HG02798 (cell line): ENCODE measurements around the gene ARFGAP1.
"Not testable (repeated sequence)": the region's sequence is repeated elsewhere in the genome, so short reads cannot be mapped to it uniquely, and the experiment has no call there.

Experiments used
- ATAC-seq: cut with Tn5 transposase; IDR thresholded peaks from one replicate; pipeline ENCODE4 v1.9.1; 2021; ENCODE audit warnings: mild to moderate bottlenecking; ENCODE audit not compliant: unreplicated experiment, poor library complexity

The ARFGAP1 gene

GRCh38 chr20:63239431-63239830 is 33.2 kb upstream of the ARFGAP1 start:
- ATAC-seq: no peak

DNA sequence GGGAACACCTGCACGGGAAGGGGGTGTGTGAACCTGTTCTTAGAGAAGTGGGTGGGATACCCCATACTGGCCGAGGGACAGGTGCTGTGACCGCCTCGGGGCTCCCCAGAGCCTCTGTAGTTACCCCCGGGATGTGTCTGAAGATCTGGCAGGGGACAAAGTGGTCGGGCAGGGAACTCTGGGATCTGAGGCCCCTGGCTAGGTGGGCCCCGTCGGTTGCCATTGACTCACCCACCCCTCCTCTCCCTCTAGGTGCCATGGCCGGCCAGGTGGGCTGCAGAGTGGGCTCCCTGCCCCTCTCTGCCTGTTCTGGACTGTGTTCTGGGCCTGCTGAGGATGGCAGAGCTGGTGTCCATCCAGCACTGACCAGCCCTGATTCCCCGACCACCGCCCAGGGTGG is 32.6 kb upstream of the ARFGAP1 start:
- no peak for ATAC-seq

GRCh38 chr20:63241272-63241671 is 31.3 kb upstream of the ARFGAP1 start:
- ATAC-seq: no peak

DNA sequence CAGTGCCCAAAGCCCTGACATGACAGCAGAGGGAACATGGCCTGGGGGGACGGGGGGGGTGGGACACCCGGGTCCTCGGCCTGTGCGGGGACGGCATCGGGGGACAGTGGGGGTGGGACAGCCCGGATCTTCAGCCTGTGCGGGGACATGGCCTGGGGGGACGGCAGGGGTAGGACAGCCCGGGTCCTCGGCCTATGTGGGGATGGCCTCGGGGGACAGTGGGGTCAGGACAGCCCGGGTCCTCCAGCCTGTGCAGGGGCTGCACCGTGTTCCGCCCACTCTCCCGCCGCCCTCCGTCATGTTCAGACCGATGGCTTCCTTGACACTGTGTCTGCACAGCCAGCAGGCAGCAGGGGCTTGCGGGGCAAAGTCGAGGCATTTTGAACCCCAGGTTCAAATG is 29.9 kb upstream of the ARFGAP1 start:
- ATAC-seq: no peak

GRCh38 chr20:63243604-63244247 is 28.9 kb upstream of the ARFGAP1 start:
- no peak for ATAC-seq

DNA sequence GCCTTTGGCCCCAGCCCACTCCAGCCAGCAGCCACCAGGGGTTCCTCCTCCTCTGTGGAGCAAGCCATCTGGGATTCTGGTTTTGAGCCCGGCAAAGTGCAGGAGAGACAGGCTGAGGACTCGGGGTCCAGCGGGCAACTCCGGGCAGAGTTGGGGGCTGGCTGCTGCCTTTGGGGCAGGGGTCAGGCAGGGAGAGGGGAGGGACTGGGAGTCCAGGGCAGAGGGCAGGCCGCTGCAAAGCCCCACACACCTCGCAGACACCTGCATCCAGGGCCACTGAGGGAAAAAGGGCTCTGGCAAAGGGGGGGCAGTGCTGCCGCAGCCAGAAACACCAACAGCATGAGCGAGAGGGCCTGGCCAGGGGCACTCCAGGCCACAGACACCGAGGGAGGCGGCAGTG is 28.1 kb upstream of the ARFGAP1 start:
- ATAC-seq: no peak

GRCh38 chr20:63246490-63247288 is 25.9 kb upstream of the ARFGAP1 start:
- no peak for ATAC-seq

DNA sequence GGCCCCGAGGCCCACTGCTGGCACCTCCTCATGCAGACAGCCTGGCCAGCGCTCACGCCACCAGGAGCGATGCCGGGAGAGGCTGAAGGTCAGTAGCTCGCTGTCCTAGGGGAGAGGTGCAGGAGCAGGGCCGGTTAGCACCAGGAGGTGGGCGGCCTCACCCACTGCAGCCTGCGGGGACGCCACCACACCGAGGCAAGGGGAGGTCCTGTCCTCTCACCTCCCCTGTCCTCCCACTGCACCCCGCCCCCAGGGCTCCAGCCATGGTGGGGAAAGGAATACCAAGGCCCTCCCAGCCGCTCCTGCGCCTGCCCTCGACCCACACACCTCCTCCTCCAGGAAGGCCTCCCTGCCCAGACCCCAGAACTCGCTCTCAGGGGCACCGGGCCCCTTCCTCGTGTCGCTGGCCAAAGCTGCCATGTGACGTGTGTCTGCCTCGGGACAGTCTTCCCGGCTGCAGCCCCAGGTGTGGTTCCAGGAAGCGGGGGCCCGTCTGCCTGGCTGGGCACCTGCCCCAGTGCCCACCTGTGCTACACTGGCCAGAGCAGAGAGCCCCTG is 24.9 kb upstream of the ARFGAP1 start:
- ATAC-seq: no peak

DNA sequence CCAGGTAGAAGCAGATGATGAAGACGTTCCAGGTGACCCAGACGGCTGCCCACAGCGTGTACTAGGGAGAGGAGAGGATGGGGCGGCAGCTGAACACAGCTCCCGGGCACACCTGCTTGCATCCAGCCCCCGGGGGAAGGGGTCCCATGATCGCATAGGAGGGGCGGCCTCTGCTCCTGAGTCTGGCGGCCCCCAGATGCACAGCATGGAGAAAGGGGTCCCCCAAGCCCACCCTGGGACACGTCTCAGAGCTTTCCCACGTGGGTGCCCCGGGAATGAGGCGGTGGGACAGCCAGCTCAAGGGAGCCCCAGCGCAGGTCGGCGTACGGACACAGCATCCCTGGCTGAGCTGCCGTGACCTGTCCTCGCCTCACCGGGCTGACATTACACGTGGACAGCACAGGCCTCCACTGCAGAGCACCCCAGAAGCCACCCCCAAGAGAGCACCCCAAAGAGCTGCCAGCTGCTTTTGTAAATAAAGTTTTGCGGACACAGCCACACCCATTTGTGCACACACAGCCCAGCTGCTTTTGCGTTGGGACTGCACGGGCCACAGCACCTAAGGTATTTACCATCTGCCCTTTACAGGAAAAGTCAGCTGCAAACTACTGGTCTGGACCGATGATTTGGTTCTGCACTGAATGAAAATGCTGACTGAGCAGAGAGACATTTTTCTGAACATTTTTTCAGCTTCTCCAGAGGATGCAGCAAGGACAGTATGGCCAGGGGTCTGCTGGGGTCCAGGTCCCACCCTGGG is 23.6 kb upstream of the ARFGAP1 start:
- ATAC-seq: no peak

DNA sequence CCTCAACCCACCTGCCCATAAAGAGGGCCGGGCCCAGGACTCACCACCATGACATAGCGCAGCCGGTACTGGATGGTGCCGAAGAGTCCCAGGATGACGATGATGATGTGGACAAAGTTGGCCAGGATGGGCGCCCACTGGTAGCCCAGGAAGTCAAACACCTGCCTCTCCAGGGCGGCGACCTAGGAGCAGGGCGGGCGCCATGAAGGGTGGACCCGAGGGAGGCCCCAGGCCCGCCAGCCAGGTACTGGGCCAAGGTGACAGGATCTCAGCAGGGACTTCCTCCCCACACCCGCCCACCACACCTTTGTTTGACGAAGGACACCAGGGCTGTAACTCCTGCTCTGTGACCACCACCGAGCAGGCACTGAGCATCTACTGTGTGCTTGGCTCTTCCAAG is 22.7 kb upstream of the ARFGAP1 start:
- ATAC-seq: no peak

- not testable (repeated sequence) for ATAC-seq
Measured at GRCh38 chr20:63251350-63251749, 21.3 kb upstream of the ARFGAP1 start.

DNA sequence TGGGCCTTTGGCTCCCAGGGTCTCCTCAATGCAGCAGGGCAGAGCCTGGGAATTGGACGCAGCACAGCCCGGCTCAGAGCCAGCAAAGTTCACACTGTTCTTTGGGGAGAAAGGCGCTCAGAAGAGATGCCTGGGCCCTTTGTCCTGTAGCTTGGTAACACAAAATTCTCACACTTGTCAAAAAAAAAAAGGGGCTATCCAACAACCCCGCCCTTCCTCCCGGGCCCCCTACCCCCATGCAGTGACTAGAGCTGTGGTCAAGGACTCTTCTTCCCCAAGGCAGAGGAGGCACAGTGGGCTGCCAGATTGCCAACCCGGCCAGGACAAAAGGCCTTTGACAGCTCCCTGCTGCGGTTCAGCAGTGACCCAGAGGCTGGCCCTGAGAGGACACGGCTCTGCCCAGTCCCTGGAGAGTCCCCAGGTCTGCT is 20.3 kb upstream of the ARFGAP1 start:
- no peak for ATAC-seq

- no peak for ATAC-seq
Measured at GRCh38 chr20:63253065-63253437, 19.6 kb upstream of the ARFGAP1 start.

DNA sequence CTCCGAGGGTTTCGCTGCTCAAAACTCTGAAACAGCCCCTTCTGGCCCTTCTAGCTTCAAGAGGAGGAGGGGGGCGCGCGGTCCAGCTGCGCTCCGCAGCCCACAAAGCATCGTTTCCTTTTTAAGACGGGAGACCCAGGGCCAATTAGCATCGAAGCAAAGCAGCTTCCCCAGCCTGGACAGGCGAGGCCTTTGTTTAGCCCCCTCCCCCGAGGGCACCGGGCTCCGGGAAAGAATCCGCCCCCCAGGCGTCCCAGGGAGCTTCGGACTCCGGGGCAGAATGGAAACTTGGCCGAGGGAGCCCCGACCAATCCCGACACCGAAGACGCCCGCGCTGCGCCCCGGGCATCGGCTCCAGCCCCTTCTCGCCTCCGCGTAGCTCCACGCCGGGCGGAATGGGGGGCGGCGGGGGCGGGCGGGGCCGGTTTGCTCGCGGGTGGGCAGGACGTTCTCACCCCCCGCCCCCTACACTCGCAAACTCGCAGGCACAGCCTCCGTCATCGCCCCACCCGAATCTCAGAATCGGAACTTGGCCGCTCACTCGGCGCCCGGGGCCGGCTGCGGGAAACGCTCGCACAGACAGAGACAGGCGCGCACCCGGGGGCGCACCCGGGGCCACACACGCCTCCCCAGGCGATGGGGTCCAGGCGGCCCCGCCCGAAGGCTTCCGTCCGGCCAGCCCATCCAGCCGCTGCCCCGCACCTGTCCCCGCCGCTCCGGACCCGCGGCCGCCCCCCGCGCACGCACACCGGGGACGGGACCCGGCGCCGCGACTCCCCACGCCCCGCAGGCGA is 19.0 kb upstream of the ARFGAP1 start:
- ATAC-seq: no peak

GRCh38 chr20:63254232-63254605 is 18.4 kb upstream of the ARFGAP1 start, which contains the start of gene NKAIN4:
TSS of gene NKAIN4 (minus strand) at chr20:63254463. CDS start at chr20:63254450, 13 bp downstream.
- no peak for ATAC-seq

DNA sequence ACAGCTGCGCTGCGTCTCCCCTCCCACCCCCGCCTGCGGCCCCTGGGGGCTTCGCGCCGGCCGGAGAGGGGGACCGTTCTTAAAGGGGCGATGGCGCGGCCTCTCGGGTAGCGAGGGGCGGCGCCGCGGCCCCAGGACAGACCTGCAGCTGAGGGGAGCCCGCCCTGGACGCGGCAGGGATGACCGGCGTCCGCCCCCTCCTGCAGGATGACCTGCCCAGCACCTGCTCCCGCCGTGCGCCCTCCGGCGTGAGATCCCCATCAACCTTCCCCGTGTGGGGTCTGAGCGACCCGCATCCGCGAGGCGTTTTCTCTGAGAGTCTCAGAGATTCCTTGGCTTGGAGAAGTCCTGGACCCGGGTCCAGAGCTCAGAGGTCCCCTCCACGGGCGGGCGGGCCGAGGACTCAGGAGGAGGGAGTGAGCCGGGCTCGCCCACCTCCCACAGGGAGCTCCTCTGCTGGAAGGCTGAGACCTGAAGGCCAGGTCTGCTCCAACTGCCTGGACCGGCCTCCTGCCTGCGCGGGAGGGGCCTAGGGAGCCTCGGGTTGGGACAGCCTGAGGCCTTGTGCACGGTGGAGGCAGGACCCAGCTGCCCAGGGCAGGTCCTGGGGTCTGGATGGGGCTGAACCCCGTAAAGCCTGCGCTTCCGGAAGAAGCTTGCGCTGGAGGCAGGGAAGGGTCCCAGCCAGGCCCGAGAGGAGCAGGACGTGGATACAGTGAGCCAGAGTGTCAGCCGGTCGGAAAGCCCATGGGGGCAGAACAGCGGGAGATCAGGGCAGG is 17.8 kb upstream of the ARFGAP1 start:
- no peak for ATAC-seq

DNA sequence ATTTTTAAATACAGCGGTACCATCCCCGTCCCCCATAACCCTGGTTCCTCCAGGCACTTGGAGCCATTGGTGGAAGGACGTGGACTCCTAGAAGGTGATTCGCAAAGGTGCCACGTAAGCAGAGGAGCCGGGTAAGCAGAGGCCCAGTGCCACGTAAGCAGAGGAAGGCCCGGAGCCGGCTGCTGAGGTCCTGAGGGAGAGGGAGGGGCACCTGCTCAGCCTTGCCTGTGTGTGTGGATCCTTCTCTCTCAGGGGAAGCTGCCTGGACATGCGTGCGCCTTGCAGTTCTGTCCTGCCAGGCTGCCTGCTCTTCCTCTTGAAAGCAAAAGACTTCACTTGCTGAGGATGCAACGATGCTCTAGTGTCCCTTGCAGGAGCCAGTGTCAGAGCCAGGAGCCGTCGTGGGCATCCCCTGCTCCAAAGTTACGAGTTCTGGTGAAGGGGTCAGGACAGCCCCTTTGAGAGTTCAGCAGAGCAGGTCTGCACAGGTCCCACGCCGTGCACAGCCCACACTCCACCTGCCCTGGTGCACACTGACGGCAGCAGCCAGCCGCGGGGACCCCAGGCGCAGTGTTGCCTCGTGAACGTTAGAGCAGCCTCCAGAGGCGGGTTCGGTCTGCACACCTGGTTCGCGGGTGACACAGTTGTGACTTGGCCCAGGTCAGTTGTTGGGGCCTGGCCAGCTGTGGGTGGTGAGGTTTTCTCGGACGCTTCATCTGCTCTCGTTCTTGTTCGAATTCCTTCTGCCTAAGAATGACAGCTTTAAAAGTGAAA is 16.5 kb upstream of the ARFGAP1 start:
- no peak for ATAC-seq

GRCh38 chr20:63256954-63257353 is 15.7 kb upstream of the ARFGAP1 start:
- ATAC-seq: no peak

- no peak for ATAC-seq
Measured at GRCh38 chr20:63257629-63258028, 15.0 kb upstream of the ARFGAP1 start.
